ENCODE measurements around the gene POU2F3.
"Not testable (repeated sequence)": the region's sequence is repeated elsewhere in the genome, so short reads cannot be mapped to it uniquely, and the experiment has no call there.

Gene POU2F3

GRCh38 chr11:120249279-120250262, 9.6 kb downstream of the POU2F3 start:
- no peak for DNase-seq (ENCODE audit: low read depth, low spot score)

DNA sequence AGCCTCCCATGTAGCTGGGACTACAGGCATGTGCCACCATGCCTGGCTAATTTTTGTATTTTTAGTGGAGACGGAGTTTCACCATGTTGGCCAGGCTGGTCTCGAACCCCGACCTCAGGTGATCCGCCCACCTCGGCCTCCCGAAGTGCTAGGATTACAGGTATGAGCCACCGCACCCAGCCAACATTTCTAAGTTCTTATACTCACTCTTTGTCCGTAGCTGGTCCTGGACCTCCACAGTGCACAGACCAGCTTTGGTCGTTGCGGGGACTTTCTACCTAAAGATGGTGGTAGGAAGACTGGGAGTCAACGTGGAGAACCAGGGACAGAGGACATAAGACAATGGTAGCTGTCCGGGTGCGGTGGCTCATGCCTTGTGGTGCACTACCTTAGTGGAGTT, 13.4 kb downstream of the POU2F3 start:
- not testable (repeated sequence) for DNase-seq (ENCODE audit: low read depth, low spot score)

DNA sequence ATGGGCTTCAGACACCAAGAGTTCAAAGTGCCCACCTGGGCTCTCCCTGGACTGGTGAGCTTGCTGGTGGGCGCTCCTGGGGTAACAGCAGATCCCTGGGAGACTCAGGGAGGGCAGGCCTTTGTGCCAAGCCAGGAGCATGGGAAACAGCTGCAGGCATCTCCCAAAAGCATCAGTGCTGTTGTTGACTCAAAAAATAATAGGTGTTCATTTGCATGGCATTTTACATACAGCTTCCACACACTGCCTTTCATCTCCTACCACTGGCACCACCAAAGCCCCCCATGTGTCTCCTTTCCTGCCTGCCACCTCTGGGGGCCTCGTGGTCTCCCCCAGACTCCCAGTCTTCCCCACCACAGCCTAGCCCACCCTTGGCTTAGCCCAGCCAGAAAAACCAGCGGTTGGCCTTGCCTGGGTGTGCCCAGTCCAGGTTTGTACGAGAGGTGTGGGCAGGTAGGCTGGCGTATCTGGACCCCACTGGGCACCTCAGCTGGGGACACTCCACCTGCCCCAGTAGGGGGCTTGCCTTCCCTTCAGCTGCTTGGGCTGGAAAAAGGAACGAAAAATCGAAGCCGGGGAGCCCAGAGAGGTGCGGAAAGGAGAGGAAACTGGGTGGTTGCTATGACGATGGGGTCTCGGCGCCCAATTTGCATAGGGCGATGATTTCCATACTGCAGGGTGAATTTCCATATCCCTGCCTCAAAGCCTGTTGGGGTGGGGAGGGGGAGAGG, 15.0 kb downstream of the POU2F3 start:
- no peak for DNase-seq (ENCODE audit: low read depth, low spot score)

GRCh38 chr11:120255519-120255866, 15.6 kb downstream of the POU2F3 start:
- no peak for DNase-seq (ENCODE audit: low read depth, low spot score)

DNA sequence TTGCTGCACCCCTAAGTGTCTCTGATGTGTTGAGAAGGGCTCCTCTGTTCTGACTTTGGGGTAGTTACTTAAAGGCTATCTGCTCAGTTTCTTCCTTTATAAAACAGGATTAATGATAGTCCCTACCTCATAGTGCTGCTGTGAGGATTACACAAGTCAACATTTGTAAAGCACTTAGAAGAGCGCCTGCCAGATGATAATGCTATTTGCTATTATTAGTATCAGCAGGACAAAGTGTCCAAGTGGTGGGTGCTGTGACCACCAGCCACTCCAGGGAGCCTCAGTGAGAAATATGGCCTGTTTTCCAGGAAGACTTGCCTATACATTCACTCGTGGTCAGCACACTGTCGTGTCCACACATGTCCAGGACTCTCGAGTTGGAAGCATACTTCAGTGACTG, 16.2 kb downstream of the POU2F3 start:
- DNase-seq (ENCODE audit: low read depth, low spot score) = no peak

GRCh38 chr11:120256779-120257178, 16.8 kb downstream of the POU2F3 start:
- DNase-seq (ENCODE audit: low read depth, low spot score) = no peak

DNA sequence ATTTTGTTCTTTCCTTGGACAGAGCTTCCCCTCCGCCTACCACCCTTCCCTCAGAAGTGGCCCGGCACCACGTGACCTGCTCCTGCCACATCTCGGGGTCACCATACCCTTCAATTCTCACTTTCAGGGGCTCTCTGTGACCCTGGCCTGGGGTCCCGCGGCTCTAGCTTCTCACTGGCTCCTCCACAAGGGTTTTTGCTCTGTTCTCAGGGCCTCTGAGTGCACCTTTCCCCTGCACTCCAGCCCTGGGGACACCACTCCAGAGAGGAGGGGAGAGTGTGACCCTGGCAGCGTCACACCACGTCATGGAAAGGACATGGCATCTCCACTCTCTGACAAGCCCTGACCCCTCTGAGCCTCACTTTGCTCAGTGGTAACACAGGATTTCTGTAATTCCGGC, 17.4 kb downstream of the POU2F3 start:
- DNase-seq (ENCODE audit: low read depth, low spot score) = no peak

DNA sequence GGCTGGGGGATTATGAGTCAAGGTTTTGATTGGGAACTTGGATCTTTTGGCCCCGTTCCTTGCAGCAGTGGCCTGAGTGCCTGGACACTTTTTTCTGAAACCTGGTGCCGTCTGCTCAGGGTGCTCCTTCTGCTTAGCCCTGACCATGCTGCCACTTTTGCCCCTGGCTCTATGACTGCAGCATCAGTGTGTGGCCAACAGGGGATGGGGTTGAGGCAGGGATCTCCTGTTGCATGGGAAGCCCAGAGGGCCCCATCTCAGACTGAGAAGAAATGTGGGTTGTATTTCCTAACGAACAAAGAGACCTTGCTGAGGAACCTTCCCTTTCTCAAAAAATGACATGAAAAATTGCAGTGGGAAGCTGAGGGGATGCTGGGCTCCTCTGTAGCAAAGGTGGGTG, 18.7 kb downstream of the POU2F3 start:
- no peak for DNase-seq (ENCODE audit: low read depth, low spot score)

- DNase-seq (ENCODE audit: low read depth, low spot score) = no peak
Observed at GRCh38 chr11:120259241-120259640, 19.3 kb downstream of the POU2F3 start.

- DNase-seq (ENCODE audit: low read depth, low spot score) = no peak
Observed at GRCh38 chr11:120259988-120260565, 20.1 kb downstream of the POU2F3 start.

DNA sequence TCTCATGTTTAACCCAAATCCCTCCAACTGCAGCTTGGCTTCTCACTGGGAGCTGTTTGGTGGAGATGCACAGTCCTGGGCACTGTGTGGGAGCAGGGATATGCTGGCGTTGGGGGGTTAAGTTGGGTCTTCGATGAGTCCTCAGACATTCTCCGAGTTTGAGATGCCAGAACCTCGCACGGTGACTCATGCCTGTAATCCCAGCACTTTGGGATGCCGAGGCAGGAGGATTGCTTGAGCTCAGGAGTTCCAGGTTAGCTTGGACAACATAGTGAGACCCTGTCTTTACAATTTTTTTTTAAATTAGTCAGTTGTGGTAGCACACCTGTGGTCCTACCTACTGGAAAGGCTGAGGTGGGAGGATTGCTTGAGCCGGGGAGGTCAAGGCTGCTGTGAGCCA, 20.7 kb downstream of the POU2F3 start:
- no peak for DNase-seq (ENCODE audit: low read depth, low spot score)

GRCh38 chr11:120261321-120261720, 21.4 kb downstream of the POU2F3 start:
- DNase-seq (ENCODE audit: low read depth, low spot score) = no peak

GRCh38 chr11:120261931-120262330, 22.0 kb downstream of the POU2F3 start:
- DNase-seq (ENCODE audit: low read depth, low spot score) = no peak

- no peak for DNase-seq (ENCODE audit: low read depth, low spot score)
Observed at GRCh38 chr11:120267319-120267718, 27.4 kb downstream of the POU2F3 start.

- DNase-seq (ENCODE audit: low read depth, low spot score) = no peak
Observed at GRCh38 chr11:120268686-120269085, 28.7 kb downstream of the POU2F3 start.

- no peak for DNase-seq (ENCODE audit: low read depth, low spot score)
Observed at GRCh38 chr11:120270386-120270785, 30.4 kb downstream of the POU2F3 start.

GRCh38 chr11:120271672-120272071, 31.7 kb downstream of the POU2F3 start:
- DNase-seq (ENCODE audit: low read depth, low spot score) = no peak

DNA sequence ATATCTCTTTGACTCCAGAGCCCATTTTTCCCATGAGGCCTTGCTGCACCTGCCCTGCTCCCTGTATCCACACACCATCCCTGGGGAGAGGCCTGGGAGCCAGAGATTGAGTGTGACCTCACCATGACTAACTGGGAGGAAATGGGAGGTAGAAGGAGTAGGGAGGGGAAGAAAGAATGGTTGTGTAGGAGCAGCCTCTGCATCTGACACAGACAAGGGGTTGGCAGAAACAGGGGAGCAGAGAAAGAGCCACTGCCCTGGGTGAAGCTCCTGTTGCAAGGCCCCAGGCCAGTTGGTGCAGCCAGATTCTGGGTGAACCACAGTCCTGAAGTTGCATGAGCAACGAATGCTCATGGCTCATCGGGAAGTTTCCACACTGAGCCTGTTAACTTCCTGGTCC, 32.4 kb downstream of the POU2F3 start:
- DNase-seq (ENCODE audit: low read depth, low spot score) = no peak

GRCh38 chr11:120273432-120273831, 33.5 kb downstream of the POU2F3 start:
- no peak for DNase-seq (ENCODE audit: low read depth, low spot score)

DNA sequence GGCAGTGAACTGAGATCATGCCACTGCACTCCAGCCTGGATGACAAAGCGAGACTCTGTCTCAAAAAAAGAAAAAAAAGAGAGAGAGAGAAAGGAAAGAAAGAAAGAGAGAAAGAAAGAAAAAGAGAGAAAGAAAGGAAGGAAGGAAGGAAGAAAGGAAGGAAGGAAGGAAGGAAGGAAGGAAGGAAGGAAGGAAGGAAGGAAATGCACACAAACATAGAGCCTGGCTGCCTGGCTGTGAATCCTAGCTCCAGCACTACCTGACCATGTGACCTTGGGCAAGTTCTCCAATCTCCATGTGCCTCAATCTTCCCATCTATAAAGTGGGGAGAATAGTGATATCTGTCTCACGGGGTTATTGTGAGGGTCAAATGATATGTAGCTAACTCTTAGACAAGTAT, 34.0 kb downstream of the POU2F3 start:
- not testable (repeated sequence) for DNase-seq (ENCODE audit: low read depth, low spot score)

DNA sequence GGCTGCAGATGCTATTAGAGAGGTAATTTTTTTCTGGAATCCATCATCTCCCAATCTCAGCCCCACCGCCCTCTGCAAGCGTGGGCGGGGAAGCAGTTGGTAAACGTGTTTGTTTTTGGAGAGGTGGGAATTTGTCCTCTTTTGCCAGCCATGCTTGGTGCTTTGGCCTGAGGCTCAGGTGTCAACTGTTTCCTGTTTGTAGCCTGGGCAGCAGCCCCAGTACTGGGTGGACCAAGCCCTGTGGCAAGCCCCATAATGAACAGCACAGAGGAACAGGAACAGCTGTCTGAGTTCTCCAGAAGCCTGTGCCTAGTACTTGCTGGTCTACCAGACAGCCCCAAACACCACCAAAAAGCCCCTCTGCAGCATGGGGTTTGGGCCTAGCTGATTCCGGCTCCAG, 39.6 kb downstream of the POU2F3 start:
- DNase-seq (ENCODE audit: low read depth, low spot score) = no peak

DNA sequence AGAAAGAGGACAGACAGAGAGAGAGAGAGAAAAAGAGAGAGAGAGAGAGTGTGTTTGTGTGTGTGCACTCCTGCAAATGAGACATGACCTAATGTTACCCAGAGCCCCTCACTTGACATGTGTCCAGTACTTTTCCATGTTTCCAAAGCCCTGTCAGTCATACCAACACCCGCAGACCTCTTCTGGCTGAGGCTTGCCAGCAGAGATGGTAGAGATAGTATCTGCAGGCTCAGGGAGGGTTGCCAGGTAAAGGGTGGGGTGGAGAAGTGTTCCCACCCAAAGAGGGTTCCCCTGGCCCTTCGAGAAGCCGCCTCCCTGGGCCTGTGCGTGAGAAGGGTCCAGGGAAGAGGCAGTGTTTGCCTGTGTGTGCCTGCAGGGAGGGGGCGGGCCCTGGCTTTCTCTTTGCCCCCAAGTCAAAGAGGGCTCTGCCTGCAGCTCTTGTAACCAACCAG, 40.7 kb downstream of the POU2F3 start:
- no peak for DNase-seq (ENCODE audit: low read depth, low spot score)

Data from brain pericyte (primary cell).